ENCODE measurements around the gene SNW1.

DNA sequence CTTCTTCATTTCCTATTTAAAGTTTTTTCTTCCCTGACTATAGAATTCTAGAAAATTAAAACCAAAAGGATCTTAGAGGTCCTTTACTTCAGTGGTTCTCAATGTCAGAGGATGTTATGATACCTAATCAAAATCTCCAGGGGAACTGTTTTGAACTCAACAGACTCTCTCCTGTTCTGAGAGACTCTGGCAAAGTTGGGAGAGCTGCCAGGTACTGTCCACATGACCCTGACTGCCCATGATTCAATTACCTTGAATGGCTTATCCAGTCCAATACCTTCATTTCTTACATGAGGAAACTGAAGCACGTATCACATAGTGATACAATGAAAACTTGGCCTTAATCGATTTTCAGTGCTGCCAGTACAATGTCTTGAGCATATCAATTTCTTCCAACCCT is 69.7 kb downstream of the SNW1 start:
- TF ChIP-seq, protein P1, sequence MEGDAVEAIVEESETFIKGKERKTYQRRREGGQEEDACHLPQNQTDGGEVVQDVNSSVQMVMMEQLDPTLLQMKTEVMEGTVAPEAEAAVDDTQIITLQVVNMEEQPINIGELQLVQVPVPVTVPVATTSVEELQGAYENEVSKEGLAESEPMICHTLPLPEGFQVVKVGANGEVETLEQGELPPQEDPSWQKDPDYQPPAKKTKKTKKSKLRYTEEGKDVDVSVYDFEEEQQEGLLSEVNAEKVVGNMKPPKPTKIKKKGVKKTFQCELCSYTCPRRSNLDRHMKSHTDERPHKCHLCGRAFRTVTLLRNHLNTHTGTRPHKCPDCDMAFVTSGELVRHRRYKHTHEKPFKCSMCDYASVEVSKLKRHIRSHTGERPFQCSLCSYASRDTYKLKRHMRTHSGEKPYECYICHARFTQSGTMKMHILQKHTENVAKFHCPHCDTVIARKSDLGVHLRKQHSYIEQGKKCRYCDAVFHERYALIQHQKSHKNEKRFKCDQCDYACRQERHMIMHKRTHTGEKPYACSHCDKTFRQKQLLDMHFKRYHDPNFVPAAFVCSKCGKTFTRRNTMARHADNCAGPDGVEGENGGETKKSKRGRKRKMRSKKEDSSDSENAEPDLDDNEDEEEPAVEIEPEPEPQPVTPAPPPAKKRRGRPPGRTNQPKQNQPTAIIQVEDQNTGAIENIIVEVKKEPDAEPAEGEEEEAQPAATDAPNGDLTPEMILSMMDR (IDR thresholded peaks at IDR 0.05): no peak
- TF ChIP-seq POLR2A (IDR thresholded peaks at IDR 0.05): no peak

All from testis (tissue), 2 donors.